Lung (tissue), 12 donors: ENCODE data around the gene MTFR1L. TPM values are rescaled to one million over a fixed set of nuclear protein-coding genes. Genes with fewer than 3 reads are reported as not detected.
A peak's percentile ranks its signal among the peaks of the same experiment; 100 is the strongest.

Experiments
- ATAC-seq: fragments of 200-7000 bp; cut with Tn5 transposase; one replicate; pipeline ENCODE4 v1.9.1; 2020; ENCODE audit warnings: moderate number of reproducible peaks; ENCODE audit not compliant: insufficient read depth, low FRiP score
- DNase-seq, 3 donors: peaks; one replicate each; pipeline ENCODE4 v3.0.0-alpha.2; 2013 to 2017
- H3K27ac ChIP-seq, 2 donors: one replicate each; pipeline ENCODE4 v1.5.1; 2013; ENCODE audit warnings: mild to moderate bottlenecking in 2 of 2, moderate library complexity in 2 of 2, control low read depth in 1 of 2, inconsistent platforms in 1 of 2, low read depth in 1 of 2, low read length in 1 of 2
- H3K27me3 ChIP-seq, 3 donors: one replicate each; pipeline ENCODE4 v1.5.1; 2013; ENCODE audit warnings: low read length in 2 of 3; ENCODE audit not compliant: control insufficient read depth in 3 of 3, insufficient read depth in 3 of 3
- H3K36me3 ChIP-seq, 4 donors: one replicate each; pipeline ENCODE4 v1.5.1; 2013; ENCODE audit warnings: low read length in 4 of 4, mild to moderate bottlenecking in 1 of 4, moderate library complexity in 1 of 4; ENCODE audit not compliant: control insufficient read depth in 4 of 4, insufficient read depth in 4 of 4
- H3K4me1 ChIP-seq, 5 donors: one replicate each; pipeline ENCODE4 v1.5.1; 2013; ENCODE audit warnings: low read length in 5 of 5, mild to moderate bottlenecking in 2 of 5, moderate library complexity in 1 of 5; ENCODE audit not compliant: control insufficient read depth in 5 of 5, insufficient read depth in 5 of 5
- H3K4me3 ChIP-seq: one replicate; pipeline ENCODE4 v1.5.1; 2013; ENCODE audit warnings: mild to moderate bottlenecking, control low read depth, moderate library complexity
- H3K9ac ChIP-seq, 2 donors: one replicate each; pipeline ENCODE4 v1.5.1; 2013; ENCODE audit warnings: low read length in 2 of 2, control low read depth in 1 of 2; ENCODE audit not compliant: insufficient read depth in 1 of 2
- H3K9me3 ChIP-seq, 4 donors: one replicate each; pipeline ENCODE4 v1.5.1; 2013; ENCODE audit warnings: low read length in 3 of 4, mild to moderate bottlenecking in 1 of 4, moderate library complexity in 1 of 4; ENCODE audit not compliant: control insufficient read depth in 4 of 4, insufficient read depth in 3 of 4
- CTCF ChIP-seq: IDR thresholded peaks from 2 replicates; pipeline ENCODE4 v1.5.1; 2012; ENCODE audit warnings: mild to moderate bottlenecking; ENCODE audit errors: control extremely low read depth, extremely low read depth
- WGBS, 2 donors: extraction: QIAGEN DNeasy Blood & Tissue Kit; methylation state at CpG; one replicate each; pipeline ENCODE4 v1.1.7; 2013; 5-methylcytosine and 5-hydroxymethylcytosine counted together
- polyA plus RNA-seq, 2 donors: library from polyadenylated mRNA; stranded (reverse); fragments of 200-250 nt; gene quantifications; one replicate each; pipeline ENCODE4 v1.2.1, GENCODE V29; 2013
- total RNA-seq, 2 donors: library from RNA; depleted of rRNA in 1 of 2; stranded (reverse); fragments of >200 nt in 1 of 2; gene quantifications; one replicate each; pipeline ENCODE4 v1.2.1, GENCODE V29; 2014 to 2021
- donor health status: control.
- donor health status: control.
- donor health status: Bipolar disorder and iron deficiency.
- donor health status: healthy.
- donor health status: DM: yes; HTN: yes; CAD: no.

MTFR1L gene
- total and polyA plus RNA-seq, 4 donors = 35.4 to 43.6 (median 38.4) TPM

DNA sequence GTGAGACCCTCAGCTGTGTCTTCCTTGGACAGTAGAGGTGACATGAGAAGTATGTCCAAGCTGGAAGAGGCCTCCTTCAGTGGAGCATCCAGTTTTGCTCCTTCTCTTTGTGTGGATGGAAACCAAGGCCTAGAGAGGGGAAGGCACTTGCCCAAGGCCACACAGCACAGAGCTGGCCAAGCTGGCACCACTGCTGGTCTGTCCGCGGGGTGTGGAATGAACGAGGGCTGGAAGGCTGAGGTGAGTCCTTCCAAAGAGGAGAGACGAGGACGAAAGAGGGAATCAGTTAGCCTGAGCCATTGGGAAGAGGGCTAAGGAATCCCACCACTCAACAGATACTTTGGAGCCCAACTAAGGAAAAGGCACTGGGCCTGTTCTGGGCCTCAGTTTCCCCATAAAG lies 47.6 kb upstream of the MTFR1L start:
- DNase-seq (no peak), ATAC-seq (no peak)
- H3K4me3 ChIP-seq = no peak overlapping the region
- peaks cover 2 to 24% (median 12%) of the 10 kb centered on the region in 5 donors for H3K4me1 ChIP-seq
- no peak overlapping the region for H3K27ac ChIP-seq
- peaks cover 0 to 2% (median 0%) of the 10 kb centered on the region in 3 donors for H3K27me3 ChIP-seq
- H3K9ac ChIP-seq = no peak overlapping the region
- 95 to 99% methylated on average over 5 of the region's 5 CpGs for WGBS, 2 donors
- H3K9me3 ChIP-seq = no peaks in the 10 kb centered on the region
- peaks cover 0 to 20% (median 5%) of the 10 kb centered on the region in 4 donors for H3K36me3 ChIP-seq
- no peak for TF ChIP-seq CTCF

DNA sequence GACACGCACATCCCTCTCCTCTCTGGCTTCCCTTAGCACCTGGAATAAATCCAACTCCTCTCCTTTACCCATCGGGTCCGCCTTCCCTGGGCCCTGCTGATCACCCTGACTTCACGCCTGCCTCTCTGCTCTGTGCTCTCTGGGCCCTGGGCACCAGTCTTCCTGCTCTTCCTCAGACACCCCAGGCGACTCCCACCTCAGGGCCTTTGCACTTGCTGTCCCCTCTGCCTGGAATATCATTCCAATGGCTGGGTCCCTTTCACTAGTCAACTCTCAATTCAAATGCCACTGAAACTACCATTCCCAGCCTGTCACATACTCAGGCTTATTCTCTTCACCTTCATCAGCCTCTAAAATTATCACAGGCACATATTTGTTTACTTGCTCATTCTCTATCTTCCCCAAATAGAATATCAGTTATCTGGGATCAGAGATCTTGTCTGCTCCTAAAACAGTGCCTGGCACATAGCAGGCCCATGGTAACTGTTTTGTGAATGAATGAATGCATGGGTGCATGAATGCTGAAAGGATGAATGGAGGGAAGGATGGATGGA lies 47.0 kb upstream of the MTFR1L start:
- TF ChIP-seq CTCF = no peak
- H3K4me3 ChIP-seq = no peak overlapping the region
- DNase-seq (no peak), ATAC-seq (no peak)
- peaks cover 0 to 15% (median 5%) of the 10 kb centered on the region in 4 donors for H3K36me3 ChIP-seq
- H3K27ac ChIP-seq = no peak overlapping the region
- peaks cover 2 to 24% (median 12%) of the 10 kb centered on the region in 5 donors for H3K4me1 ChIP-seq
- H3K27me3 ChIP-seq = peaks cover 0 to 2% (median 0%) of the 10 kb centered on the region in 3 donors
- H3K9me3 ChIP-seq = no peaks in the 10 kb centered on the region
- WGBS, 2 donors = 93 to 96% methylated on average over 5 of the region's 5 CpGs
- no peak overlapping the region for H3K9ac ChIP-seq

GRCh38 chr1:25773441-25774125 lies 46.2 kb upstream of the MTFR1L start:
- DNase-seq = peak in 2 of 3 donors; percentile 20 to 38
- Histone ChIP-seq H3K9ac (no peak overlapping the region), H3K4me1 (peaks cover 2 to 24% (median 12%) of the 10 kb centered on the region in 5 donors), H3K9me3 (no peaks in the 10 kb centered on the region), H3K27me3 (peaks cover 0 to 2% (median 0%) of the 10 kb centered on the region in 3 donors), H3K27ac (no peak overlapping the region), H3K36me3 (peaks cover 0 to 12% (median 6%) of the 10 kb centered on the region in 4 donors), H3K4me3 (no peak overlapping the region)
- WGBS, 2 donors = 81 to 84% methylated on average over 4 of the region's 4 CpGs
- no peak for TF ChIP-seq CTCF
- no peak for ATAC-seq
